ENCODE measurements around the gene FBXO10.
"Not testable (repeated sequence)": the region's sequence is repeated elsewhere in the genome, so short reads cannot be mapped to it uniquely, and the experiment has no call there.

The FBXO10 gene

DNA sequence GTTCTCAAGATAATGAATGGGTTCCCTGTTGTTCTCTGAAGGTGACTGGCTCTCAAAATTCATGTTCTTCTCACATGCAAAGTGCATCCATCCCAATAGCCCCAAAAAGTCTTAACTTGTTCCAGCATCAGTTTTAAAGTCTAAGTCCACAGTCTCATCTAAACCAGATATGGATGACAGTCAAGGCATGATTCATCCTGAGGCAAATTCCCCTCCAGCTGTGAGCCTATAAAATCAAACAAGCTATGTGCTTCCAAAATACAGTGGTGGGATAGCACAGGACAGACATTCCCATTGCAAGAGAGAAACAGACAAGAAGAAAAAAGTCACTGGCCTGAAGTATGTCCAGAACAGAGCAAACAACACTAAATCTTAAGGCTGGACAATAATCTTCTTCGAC, 25.4 kb downstream of the FBXO10 start:
- DNase-seq (ENCODE audit: low read depth, low spot score): no peak

- DNase-seq (ENCODE audit: low read depth, low spot score): no peak
These were observed 26.7 kb downstream of the FBXO10 start for GRCh38 chr9:37549527-37549926.

- DNase-seq (ENCODE audit: low read depth, low spot score): no peak
These were observed 28.8 kb downstream of the FBXO10 start for GRCh38 chr9:37547328-37547878.

GRCh38 chr9:37543468-37543867, 32.7 kb downstream of the FBXO10 start:
- no peak for DNase-seq (ENCODE audit: low read depth, low spot score)

DNA sequence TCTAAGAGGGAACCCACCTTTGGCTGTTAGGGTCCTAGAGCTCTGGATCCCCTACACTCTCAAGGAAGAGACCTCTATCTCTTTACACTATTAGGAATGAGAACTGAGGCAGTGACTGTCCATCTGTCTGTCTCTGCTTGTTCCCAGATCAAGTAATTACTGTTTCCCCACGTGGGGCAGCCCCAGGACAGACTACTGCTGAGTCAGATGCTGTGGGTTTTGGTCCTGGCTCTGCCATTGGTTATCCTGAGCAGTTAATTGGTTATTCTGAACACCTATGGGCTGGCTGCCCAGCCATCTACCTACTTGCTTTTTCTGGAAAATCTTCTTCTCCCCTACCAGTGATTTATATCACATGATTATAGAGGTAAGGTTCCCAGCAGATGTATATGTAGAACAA, 33.3 kb downstream of the FBXO10 start:
- DNase-seq (ENCODE audit: low read depth, low spot score): no peak

GRCh38 chr9:37542488-37542887, 33.7 kb downstream of the FBXO10 start:
- no peak for DNase-seq (ENCODE audit: low read depth, low spot score)

- DNase-seq (ENCODE audit: low read depth, low spot score): no peak
These were observed 34.7 kb downstream of the FBXO10 start for GRCh38 chr9:37541465-37541864.

GRCh38 chr9:37540634-37541033, 35.5 kb downstream of the FBXO10 start:
- DNase-seq (ENCODE audit: low read depth, low spot score): no peak

DNA sequence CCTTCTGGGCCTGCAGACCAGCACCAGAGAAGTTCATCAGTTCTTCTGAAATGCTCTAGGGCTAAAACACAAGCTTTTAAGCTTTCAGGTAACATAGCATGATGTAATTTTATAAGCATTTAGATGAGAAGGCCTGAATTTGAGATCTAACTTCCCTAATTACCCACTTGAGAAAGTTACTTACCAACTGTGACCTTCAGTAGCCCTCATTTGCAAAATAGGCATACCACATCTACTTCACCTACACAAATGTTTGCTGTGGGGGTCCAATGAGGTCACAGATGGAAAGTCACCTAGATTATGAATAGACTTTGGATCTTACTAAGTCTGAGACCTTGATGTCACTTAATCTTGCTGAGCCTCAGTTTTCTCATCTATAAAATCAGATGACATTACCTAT, 36.5 kb downstream of the FBXO10 start:
- no peak for DNase-seq (ENCODE audit: low read depth, low spot score)

- no peak for DNase-seq (ENCODE audit: low read depth, low spot score)
These were observed 38.1 kb downstream of the FBXO10 start for GRCh38 chr9:37538099-37538498.

DNA sequence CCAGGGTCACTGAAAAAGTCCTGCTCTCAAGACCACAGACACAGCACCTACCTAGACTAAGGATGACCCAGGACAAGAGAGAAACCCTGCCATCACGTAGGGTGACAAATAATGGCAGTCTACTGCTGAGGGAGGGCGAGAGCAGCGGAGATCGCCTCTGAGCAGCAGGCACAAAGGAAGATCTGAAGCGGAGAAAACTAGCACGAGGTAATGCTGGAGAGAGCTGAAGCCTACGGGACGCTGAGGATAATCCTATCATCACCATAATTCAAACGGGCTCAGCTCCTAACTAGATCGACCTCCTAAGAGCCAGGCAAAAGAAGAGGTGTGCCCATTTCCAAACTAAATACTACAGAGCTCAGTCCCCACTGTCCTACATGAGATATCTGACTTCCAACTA, 41.3 kb downstream of the FBXO10 start:
- no peak for DNase-seq (ENCODE audit: low read depth, low spot score)

GRCh38 chr9:37534412-37534811, 41.8 kb downstream of the FBXO10 start:
- no peak for DNase-seq (ENCODE audit: low read depth, low spot score)

DNA sequence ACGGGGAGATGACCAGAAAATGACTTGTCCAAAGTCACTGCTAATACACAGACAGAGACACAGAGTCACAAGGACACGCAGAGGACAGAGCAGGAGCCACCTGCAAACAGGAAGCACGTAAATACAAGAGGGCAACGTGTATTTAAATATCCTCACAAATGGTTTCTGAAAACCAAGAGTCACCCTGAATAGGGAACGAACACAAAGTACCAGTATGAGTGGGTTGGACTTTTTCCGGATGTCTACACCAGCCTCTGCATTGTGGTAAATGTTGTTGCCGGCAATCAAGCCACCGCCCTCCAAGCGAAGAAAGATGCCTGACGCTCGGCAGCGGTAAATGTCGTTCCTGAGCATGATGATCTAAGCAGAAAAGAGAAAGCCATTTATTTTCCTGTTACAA, 44.5 kb downstream of the FBXO10 start:
- DNase-seq (ENCODE audit: low read depth, low spot score): no peak

DNA sequence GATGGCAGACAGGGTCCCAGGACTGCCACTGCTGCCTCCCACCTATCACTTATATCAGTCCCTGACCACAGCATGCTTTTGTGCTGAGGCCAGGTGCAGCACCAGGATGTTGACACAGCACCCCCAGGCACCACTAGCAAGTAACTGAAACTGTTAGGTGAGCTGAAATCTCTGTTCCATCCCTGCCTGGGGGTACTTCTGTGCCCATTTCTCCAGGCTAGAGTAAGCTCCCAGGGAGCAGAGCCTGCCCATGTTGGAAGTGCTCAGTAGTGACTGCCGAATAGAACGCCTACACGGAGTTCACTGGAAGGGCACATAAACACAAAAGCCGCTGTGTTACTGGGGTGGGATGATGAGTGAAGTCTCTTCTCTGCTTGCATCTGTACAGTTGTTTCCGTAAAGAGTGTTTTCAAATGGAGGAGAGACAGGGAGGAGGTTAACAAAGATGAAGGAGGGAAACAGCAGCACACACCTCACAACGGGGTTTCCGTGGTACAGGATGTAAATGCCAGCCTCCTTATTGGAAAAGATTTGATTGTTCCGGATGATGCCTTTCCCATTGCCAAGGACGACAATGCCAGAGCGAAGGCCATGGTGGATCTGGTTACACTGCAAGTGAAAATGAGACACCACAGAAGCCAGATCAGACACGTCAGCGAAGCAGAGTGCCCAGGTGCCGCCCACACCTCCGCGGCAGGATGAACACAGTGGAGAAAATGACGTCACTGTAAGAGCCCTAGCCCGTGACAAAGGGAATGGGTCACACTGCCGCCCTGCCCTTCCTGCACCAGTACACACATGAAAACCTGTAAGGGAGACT, 47.3 kb downstream of the FBXO10 start:
- no peak for DNase-seq (ENCODE audit: low read depth, low spot score)

GRCh38 chr9:37523916-37524315, 52.3 kb downstream of the FBXO10 start:
- no peak for DNase-seq (ENCODE audit: low read depth, low spot score)

GRCh38 chr9:37522971-37523370, 53.2 kb downstream of the FBXO10 start:
- DNase-seq (ENCODE audit: low read depth, low spot score): no peak

DNA sequence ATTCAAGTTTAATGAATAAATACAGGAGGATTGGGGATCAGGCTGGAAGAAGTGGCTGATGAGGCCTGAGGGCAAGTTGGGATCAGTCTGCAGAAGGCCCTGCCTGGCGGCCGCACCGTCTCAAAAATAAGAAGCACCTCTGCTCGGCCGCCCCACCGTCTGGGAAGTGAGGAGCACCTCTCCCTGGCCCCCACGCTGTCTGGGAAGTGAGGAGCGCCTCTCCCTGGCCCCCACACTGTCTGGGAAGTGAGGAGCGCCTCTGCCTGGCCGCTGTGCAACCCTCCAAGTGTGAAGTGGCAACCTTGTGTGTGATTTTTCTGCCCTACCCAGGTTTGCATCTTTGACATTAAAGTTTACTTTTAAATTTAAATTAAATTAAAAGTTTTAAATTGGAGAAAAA, 55.1 kb downstream of the FBXO10 start:
- no peak for DNase-seq (ENCODE audit: low read depth, low spot score)

GRCh38 chr9:37520641-37521040, 55.5 kb downstream of the FBXO10 start:
- DNase-seq (ENCODE audit: low read depth, low spot score): no peak

DNA sequence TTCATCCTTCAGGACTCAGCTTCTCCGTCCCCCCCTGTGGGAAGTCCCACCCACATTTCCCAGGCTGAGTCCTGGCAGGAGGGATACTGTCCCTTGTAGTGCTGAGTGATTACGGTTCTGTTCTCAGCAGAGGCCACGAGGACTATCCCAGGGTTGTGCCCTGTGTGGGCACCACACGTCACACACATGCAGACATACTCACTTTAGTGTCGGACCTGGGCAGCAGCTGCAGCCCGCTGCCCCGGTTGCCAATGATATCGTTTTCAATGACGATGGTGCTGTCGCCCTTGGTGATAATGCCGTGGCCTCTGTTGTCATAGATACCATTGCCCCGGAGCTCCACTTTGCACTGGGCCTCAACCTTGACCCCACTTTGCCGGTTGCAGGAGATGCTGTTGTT, 58.3 kb downstream of the FBXO10 start:
- no peak for DNase-seq (ENCODE audit: low read depth, low spot score)

DNA sequence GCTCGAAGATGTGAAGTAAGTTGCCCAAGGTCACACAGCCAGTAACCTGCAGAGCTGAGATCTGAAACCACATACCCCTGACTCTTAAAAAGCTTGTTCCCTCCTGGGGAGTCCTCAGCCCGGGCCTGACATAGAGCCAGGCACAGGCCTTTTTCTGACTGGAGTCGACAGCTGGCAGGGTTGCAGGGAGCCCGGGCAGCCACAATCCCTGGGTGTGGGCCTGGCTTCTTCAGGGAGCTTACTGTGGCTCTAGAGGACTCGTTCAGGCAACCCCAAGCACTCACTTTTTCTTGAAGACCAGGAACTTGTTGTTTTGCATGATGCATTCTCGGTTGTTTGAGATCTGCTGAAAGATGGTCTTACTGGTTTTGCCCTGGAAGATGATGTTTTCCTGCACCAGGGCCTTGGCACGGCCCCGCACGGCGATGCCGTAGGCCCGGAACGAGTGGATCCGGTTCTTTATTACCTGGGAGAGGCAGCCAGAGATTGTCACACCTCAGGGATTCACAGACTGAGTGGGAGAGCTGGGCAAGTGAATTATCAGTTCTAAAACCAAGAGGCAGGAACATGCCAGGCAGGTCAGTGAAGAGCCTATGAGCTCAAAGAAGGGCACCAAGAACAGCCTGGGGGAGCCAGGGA, 60.4 kb downstream of the FBXO10 start:
- no peak for DNase-seq (ENCODE audit: low read depth, low spot score)

- DNase-seq (ENCODE audit: low read depth, low spot score): no peak
These were observed 61.2 kb downstream of the FBXO10 start for GRCh38 chr9:37514999-37515398.

- DNase-seq (ENCODE audit: low read depth, low spot score): not testable (repeated sequence)
These were observed 61.8 kb downstream of the FBXO10 start for GRCh38 chr9:37514415-37514814.

GRCh38 chr9:37512437-37512836, 63.7 kb downstream of the FBXO10 start:
- DNase-seq (ENCODE audit: low read depth, low spot score): no peak

All from ELF-1 (cell line).